ENCODE results near the gene MYO10.

MYO10 gene

DNA sequence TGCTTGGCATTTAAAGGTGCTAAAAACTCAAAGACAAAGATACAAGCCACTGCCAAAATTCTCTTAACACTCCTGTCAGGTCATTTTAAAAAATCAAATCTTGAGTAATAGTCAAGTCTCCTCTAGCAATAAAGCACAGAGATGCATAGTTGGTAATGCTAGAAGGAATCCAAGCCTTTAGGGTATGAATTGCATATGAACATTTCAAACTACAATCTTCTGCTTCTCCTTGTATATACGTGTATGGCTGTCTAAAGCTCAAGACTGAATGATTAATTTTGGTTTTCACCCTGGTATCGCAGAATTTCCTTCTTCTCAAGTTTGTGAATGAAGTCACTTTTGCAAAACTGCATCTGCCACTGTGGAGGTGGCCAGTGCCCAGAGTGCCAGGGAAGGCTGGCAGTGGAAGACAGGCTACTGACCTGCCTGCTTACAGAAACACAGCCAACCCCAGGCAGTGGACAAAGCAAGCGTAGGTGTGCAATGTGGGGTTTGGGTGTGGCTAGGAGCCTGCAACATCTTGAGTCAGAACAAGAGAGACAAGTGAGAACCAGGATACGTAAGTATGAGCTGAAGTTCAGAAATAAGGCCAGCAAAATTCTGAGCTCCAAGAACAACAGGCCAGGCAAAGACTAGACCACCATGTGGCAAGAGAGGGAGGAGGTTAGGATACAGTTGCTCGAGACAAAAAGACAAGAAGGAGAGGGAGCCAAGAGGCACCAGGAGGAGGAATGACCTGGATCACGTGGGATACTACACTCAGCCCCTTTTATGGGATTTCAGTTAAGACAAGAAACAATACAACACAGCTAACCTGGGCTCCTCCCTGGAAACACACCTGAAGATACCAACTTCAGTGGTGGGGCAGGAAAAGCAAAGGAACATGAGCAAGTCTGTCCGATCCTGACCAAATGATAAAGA is 22.6 kb downstream of the MYO10 start:
- DNase-seq, result no peak

DNA sequence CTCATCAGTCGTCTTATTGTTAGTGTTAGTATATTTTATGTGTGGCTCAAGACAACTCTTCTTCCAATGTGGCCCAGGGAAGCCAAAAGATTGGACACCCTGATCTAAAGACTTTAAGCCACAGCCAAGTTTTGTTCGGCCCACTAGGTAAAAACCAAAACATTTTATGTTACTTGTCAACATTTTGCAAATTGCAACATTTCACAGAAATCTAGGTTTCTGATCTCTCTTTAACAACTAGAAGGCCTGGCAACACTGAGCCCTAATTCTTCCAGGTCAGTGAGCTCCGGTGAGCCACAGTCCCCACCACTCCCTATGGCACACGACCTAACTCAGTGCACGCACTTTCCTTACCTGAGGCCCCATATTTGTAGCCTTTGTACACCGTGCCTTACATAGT is 24.0 kb downstream of the MYO10 start:
- DNase-seq, result no peak

DNA sequence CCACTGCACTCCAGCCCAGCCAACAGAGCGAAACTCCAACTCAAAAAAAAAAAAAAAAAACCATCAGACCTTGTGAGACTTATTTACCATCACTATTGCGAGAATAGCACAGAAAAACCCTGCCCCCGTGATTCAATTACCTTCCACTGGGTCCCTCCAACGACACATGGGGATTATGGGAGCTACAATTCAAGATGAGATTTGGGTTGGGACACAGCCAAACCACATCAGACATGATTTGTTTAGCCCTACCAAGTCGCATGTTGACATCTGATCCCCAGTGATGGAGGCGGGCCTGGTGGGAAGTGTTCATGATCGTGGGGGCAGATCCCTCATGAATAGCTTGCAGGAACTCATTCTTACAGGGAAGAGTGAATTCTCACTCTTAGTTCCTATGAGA is 26.6 kb downstream of the MYO10 start:
- DNase-seq, result no peak

DNA sequence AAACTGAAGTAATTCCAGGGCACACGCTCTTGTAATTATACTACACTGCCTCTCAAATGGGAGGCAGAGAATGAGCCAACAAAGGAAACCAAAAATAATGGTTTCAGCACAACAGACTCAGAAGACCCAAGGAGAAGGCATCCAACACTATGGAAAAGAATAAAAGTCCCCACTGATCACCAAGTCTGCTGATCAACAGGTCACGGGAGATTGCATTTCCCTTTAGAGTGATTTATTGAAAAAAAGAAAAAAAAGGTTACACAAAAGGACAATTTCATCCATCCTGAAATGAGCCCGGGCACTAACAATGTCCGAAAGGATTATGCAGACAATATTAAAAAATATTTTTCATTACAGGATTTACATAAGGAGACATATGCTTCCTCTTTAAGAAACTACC is 28.8 kb downstream of the MYO10 start:
- DNase-seq, result no peak

DNA sequence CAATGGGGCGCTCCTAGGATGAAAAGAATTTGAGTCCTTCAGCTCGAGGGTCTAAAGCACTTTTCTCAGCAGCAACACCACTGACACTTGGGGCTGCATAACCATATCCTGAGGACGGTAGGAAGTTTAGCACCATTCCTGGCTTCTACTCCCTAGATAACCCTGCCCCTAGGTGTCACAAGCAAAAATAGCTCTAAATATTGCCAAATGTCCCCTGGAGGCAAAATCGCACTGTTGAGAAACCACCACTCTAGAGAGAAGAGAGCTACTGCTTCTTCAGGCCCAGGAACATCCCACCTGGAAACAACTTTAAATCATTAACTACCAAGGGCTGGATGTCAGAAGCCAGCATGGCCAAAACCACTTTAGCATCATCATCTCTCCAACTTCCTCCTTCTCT is 29.8 kb downstream of the MYO10 start:
- DNase-seq, result no peak

DNA sequence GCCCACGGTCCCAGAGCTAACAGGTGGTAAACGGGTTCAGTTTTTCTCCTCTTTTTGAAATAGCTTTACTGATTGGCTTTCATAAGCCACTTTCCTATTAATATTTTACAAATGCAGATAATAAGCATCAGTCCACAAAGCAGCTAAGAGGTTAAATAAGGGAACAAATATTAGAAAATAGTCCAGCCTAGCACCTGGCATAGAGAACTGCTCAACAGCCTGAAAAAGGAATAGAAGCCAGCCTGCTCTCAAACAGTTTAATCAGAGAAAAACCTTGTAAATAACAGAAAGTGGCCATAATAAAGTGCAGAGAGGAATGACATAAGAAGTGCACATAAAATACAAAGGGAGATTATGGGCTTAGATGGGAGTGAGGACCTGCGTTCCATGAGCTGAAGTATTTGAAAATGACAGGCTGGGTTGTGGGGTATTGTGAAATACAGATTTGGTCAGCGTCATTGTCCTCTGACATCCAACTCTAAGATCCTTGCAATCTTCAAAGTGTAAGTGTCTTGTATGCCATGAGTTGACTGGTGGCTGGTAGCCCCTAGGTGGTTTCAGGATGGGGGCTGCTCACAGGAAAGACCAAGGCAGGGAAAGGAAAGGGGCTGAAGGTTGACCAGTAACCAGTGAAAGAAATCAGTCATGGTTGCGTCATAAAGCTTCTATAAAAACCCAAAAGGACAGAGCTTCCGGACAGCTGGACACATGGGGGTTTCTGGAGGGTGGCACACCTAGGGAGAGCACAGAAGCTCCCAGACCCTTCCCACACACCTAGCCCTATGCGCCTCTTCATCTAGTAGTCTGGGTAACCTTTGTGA is 32.4 kb downstream of the MYO10 start:
- no peak for DNase-seq

DNA sequence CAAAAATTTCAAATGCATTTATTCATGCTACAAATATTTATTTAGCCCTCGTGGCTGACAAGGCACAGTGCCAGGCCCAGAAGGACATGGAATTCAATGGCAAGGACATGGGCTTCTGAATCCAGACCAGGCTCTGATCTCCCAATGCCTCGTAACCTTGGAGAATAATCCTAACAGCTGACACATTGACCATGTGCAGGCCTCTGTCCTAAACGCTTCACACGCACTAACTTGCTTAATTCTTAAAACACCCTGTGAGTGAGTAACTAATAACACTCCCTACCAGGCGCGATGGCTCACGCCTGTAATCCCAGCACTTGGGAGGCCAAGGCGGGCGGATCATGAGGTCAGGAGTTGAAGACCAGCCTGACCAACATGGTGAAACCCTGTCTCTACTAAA is 33.2 kb downstream of the MYO10 start:
- no peak for DNase-seq

DNA sequence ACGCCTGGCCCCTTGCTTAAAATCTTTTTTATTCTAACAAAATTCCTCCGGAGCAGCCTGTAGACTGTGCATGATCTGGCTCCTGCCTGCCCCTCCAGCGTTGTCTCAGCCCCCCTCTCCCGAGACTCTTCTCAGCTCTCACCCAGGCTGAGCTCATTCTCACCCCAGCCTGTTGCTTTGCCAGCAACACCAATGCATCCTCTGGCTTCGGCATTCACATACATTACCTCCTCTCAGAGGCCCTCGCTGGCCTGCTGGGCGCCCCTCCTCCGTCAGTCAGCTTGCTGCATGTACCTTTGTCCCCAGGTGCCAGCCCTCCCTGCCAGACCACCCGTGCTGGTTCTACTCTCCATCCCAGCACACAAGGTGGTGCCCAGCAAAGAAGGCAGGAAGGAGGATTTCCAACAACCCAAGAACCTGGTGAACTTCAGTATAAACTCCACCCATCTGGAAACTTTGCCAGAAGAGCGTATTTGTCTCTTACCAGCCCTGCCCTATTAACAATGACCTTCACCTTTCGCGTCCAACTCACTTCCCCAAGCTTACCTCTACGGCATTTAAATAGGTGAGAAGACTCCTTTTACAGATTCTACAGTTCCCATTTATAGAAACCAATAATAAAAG is 35.0 kb downstream of the MYO10 start:
- DNase-seq, result no peak

DNA sequence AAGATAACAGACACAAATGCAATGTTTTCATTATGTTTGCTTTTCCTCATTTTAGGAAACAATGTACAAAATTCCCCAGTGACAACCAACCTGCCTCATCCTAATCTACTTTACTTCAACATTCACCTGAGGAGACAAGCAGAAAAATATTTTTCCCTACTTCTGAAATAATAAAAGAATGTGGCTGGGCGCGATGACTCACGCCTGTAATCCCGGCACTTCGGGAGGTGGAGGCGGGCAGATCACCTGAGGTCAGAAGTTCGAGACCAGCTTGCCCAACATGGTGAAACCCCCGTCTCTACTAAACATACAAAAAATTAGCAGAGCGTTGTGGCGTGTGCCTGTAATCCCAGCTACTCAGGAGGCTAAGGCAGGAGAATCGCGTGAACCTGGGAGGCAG is 36.9 kb downstream of the MYO10 start:
- no peak for DNase-seq

DNA sequence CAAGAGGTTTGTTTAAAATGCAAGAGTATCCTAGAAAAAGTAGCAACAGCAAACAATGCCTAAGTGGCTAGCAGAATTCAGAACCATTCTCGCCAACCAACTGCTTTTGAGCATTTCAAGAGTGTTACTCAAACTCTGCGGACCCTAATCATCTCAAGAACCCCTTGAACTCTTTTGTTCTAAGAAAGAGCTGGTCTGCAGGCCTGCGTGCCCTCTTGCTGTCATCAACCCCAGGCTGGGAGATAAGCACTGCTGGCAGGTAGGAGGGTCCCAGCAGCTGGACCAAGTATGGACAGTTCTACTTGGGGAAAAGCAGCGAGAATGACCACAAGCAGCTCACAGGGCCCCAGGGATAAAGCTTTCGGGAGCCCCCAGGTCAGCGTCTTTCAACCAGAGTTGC is 38.3 kb downstream of the MYO10 start:
- no peak for DNase-seq

DNA sequence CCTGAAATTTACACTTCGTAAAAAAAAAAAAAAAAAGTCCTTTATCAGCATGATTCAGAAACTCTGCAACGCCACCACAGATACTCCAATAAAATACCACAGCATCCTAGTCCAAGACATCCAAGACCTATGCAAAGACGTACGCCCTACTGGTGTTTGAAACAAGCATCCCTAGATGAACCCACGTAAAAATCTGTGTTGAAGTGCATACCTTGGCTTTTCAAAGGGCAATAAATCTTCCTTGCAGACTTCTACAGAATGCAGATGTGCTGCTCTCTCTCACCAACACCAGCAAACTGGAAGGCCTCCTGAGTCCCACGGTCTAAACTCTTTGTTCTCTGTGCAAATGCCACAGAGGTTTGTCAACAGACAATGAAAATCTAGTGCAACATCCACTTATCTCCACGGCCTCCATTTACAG is 38.8 kb downstream of the MYO10 start:
- no peak for DNase-seq

DNA sequence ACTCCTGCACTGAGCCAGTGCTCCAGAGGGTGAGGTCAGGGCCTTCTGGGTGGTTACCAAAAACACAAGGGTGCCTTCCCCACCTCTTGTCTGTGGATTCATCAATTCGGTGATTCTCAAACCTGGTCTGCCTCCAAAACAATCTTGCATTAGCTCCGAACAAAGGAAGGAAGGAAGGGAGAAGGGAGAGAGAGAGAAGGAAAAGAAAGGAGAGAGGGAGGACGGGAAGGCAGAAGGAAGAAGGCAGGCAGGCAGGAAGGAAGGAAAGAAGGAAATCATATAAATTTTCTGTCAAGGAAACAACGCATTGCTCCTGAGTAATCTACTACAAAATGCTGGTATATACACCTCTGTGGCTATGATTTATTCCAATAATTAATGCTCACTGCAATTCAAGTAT is 39.3 kb downstream of the MYO10 start:
- no peak for DNase-seq

DNA sequence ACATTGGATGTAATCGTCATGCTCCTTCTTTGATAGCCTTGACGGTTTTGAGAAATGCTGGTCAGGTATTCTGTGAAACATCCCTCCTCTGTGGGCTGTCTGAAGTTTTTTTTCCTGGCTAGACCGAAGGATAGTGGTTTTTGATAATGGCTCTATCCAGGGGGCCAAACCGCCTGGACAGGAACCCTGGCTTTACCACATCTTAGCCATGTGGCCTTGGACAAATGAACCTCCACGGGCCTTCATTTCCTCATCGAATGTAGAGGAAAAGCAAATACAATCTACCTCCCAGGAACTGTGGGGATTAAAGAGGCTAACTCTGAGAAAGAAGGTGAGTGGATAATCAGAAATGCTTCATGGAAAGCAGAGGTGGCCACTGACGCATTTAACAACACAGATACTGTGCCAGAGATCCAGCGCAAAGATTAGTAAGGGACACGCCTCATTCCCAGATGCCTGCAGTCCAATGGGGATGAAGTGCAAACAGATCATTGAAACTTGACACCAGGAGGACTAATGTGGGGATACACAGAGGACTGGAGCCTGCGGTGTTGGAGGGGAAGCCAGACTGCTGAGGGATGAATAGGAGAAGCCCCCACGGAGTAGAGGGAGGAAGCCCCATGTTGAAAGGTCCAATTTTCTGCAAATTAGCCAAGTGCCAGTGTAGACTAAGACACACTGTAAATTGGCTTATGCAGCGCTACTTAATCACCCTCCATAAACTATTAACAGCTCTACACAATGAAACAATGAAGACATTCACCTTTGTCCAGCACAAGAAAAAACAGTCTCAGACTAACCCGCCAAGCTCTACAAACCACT is 41.6 kb downstream of the MYO10 start:
- DNase-seq, result peak; percentile 37

DNA sequence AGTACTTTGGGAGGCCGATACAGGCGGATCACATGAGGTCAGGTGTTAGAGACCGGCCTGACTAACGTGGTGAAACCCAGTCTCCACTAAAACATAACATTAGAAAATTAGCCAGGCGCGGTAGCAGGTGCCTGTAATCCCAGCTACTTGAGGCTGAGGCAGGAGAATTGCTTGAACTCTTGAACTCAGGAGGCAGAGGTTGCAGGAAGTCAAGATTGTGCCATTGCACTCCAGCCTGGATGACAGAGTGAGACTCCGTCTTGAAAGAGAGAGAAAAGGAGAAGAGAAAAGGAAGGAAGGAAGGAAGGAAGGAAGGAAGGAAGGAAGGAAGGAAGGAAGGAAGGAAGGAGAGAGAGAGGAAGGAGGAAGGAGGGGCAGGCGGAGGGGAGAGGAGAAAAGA is 45.1 kb downstream of the MYO10 start:
- DNase-seq, result no peak

DNA sequence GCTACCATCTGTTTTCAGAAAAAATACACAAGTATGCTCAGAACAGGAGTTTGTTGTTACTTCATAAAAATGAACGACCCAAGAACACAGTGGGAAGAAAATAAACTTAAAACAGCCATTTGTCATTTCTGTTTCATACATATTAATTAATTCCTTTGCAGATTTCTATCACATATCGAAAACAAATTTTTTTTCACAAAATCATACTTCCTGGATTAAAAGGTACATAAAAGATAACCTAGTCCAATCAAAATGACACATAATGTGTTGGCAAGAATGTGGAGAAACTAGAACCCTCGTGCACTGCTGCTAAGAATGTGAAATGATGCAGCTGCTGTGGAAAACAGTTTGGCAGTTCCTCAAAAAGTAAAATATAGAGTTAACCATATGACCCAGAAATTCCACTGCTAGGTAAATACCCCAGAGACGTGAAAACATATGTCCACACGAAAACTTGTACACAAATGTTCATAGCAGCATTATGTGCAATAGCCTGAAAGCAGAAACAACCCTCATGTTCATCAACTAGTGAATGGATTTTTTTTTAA is 46.0 kb downstream of the MYO10 start:
- DNase-seq, result no peak

DNA sequence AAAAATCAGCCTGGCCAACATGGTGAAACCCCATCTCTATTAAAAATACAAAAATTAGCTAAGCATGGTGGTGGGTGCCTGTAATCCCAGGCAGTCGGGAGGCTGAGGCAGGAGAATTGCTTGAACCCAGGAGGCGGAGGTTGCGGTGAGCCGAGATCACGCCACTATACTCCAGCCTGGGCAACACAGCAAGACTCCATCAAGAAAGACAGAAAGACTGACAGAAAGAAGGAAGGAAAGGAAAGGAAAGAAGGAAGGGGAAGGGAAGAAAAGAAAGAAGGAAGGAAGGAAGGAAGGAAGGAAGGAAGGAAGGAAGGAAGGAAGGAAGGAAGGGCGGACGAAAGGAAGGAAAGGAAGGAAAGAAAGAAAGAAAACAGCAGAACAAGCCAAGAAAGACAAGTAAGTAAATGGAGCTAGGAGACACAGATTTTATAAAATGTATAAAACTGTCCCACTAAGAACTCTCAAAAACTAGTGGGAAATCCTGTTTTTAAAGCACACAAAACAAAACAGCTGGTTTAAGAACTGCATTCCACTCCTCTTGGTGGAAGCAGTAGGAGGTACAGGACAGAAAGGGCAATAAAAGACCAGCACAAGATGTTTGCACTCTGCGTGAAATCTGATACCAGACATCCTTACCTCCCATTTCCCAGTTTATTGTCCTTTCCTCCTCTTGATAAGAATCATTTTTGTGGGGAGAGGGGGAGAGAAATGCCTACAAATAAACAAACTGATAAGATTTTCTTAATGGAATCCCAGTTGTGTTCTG is 46.7 kb downstream of the MYO10 start:
- DNase-seq, result no peak

DNA sequence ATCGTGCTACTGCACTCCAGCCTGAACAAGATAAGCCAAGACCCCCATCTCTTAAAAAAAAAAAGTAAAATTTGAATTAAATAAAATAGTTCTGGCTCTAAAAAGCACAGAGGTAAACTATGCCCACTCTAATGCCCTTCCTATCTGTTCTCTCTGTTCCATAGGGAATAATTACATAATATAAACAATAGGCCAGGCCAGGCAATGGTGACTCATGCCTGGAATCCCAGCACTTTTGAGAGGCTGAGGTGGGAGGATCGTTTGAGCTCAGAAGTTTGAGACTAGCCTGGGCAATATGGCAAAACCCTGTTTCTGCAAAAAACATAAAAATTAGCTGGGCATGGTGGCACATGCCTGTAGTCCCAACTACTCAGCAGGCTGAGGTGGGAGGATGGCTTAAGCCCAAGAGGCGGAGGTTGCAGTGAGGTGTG is 47.4 kb downstream of the MYO10 start:
- DNase-seq, result no peak

DNA sequence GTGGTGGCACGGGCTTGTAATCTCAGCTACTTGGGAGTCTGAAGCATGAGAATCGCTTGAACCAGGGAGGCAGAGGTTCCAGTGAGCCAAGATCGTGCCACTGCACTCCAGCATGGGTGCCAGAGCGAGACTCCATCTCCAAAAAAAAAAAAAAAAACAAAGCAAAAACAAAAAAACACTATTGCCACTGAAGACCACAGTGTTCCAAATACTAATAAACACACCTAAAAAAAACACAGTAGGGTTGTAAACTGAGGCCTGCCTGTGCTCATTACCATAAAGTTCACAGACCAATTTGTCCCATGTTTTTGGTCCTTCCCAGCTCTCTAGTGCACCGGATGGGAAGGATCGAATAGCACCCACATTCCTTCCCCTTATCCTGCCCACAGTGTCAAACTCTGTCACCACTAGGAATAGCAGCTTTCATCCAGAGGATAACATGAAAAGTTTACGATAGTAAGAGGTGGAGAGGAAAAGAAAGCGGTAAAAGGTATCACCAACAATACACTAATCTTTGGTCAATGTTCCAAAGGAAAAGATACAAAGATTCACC is 49.2 kb downstream of the MYO10 start:
- DNase-seq, result no peak

DNA sequence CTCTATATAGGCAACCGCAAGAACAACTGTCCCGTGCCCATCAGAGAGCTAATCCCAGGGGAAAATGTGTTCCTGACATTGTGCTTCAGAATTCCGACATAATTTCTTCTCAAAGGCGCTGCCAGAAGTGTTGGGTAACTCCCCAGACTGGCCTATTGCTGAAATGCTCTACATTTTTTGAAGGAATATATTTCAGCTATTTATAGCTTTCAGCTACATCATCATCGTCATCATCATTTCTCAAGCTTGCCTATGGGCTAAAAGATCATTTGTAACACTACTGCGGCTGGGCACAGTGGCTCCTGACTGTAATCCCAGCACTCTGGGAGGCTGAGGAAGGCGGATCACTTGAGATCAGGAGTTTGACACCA is 49.7 kb downstream of the MYO10 start:
- no peak for DNase-seq

DNA sequence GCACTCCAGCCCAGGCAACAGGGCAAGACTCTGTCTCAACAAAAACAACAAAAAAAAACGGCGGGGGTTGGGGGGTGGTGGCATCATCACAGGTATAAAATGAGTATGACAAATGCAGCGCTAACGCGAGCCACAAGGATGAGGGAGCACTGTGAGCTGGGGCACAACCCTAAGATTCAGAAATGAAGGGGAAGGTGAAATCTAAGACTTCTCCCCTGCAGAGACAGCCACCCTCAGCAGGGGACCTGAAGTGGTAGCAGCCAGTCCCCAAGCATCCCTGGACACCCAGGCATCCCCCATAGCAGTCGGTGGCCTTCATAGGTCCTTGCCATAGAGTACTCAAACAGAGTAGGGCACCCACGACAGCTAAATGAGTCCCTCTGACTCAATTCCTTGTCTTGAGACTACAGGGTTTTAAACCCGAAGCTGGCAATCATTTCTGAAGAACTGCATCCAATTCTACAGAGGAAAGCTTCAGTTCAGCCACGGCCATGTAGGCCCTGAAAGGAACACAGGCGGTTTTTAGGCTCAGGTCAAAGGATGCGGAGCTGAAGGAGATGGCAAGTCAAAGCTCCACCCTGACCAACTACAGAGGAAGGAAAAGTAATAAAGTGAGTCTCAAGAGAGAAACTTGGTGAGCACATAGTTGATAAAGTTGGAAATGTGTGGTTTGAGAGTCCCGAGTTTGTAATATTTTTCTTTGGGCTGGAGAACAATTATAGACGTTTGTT is 50.3 kb downstream of the MYO10 start:
- DNase-seq, result no peak

DNA sequence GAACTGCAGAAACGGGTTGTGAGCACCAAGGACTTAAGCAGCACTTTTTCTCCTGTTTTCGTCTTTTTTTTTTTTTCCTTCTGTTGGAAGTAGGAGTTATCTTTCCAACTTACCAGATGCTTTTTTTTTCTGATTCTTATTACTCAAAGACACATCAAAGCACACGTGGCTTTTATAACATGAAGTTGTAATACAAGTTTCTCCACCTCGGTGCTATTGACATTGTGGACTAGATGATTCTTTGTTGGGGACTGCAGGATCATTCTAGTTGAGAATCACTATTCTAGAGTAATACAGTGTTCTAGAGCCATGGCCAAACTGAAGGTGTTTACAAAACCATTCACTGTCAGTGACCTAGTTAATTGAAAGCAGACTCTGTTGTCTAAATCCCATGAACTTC is 51.5 kb downstream of the MYO10 start:
- DNase-seq, result no peak

Data from T1000 (cell line).